Thoracic aorta (tissue), 2 donors: ENCODE measurements around the gene TMED10. TPM values are rescaled to one million over a fixed set of nuclear protein-coding genes. Genes with fewer than 3 reads are reported as not detected.
A peak's percentile ranks its signal among the peaks of the same experiment; 100 is the strongest.

Source experiments
- ATAC-seq: fragments of 150-250 bp; one replicate; pipeline ENCODE4 v1.8.0; 2017; ENCODE audit warnings: low read depth; ENCODE audit not compliant: insufficient number of reproducible peaks, low FRiP score
- DNase-seq: peaks from one replicate; pipeline ENCODE4 v3.0.0-alpha.2; 2020; ENCODE audit warnings: low spot score
- H3K27ac ChIP-seq, 2 donors: fragments of 200-600 bp; sonication (generic); 1 replicate in 1 of 2; 2 replicates in 1 of 2; pipeline ENCODE4 v1.5.1; 2016; ENCODE audit warnings: mild to moderate bottlenecking in 2 of 2, moderate library complexity in 2 of 2
- H3K27me3 ChIP-seq: fragments of 200-600 bp; sonication (generic); replicated peaks from 2 replicates; pipeline ENCODE4 v1.6.0; 2016; ENCODE audit warnings: mild to moderate bottlenecking; ENCODE audit not compliant: insufficient read depth
- H3K36me3 ChIP-seq: fragments of 200-600 bp; sonication (generic); one replicate; pipeline ENCODE4 v1.5.1; 2016
- H3K4me1 ChIP-seq, 2 donors: fragments of 200-600 bp; sonication (generic); 1 replicate in 1 of 2; 2 replicates in 1 of 2; pipeline versions ENCODE4 v1.5.1 to v1.6.0; 2016; ENCODE audit warnings: low read depth in 2 of 2, mild to moderate bottlenecking in 1 of 2; ENCODE audit not compliant: control insufficient read depth in 1 of 2
- H3K4me3 ChIP-seq: fragments of 200-600 bp; sonication (generic); 2 replicates; pipeline ENCODE4 v1.5.1; 2016; ENCODE audit warnings: mild to moderate bottlenecking
- H3K9me3 ChIP-seq: fragments of 200-600 bp; sonication (generic); 2 replicates; pipeline ENCODE4 v1.5.1; 2016
- CTCF ChIP-seq: fragments of 200-600 bp; sonication (generic); IDR thresholded peaks from one replicate; pipeline ENCODE4 v1.5.1; 2019; ENCODE audit warnings: antibody characterized with exemption
- total RNA-seq, 2 donors: library from RNA; depleted of rRNA; stranded (reverse); fragments of >200 nt; gene quantifications; one replicate each; pipeline versions ENCODE4 v1.1.0 to v1.2.3, GENCODE V29; 2016

TMED10 gene
- total RNA-seq, 2 donors from 2014 or later, result 258 to 342 TPM

GRCh38 chr14:75147423-75148071 is 28.9 kb downstream of the TMED10 start:
- Histone ChIP-seq H3K36me3 (peaks cover 11% of the 10 kb centered on the region), H3K4me1 (peaks cover 13 to 46% of the 10 kb centered on the region in 2 donors), H3K27ac (peak overlapping the region; percentile 85 to 87), H3K27me3 (no peaks in the 10 kb centered on the region), H3K9me3 (no peaks in the 10 kb centered on the region), H3K4me3 (peak overlapping the region; percentile 40)
- ATAC-seq (peak; percentile 64), DNase-seq (no peak)
- peak; percentile 39 for TF ChIP-seq CTCF

- Histone ChIP-seq H3K36me3 (no peaks in the 10 kb centered on the region), H3K4me3 (no peak overlapping the region), H3K27ac (peak overlapping the region; percentile 28 to 85), H3K4me1 (peaks cover 13 to 60% of the 10 kb centered on the region in 2 donors), H3K27me3 (no peaks in the 10 kb centered on the region), H3K9me3 (no peaks in the 10 kb centered on the region)
- DNase-seq (no peak), ATAC-seq (no peak)
- no peak for TF ChIP-seq CTCF
Observed at GRCh38 chr14:75144944-75145343, 31.5 kb downstream of the TMED10 start.

- peaks cover 16 to 62% of the 10 kb centered on the region in 2 donors for H3K4me1 ChIP-seq
- no peaks in the 10 kb centered on the region for H3K27me3 ChIP-seq
- H3K4me3 ChIP-seq, result no peak overlapping the region
- peak overlapping the region; percentile 28 to 35 for H3K27ac ChIP-seq
- TF ChIP-seq CTCF, result no peak
- H3K36me3 ChIP-seq, result no peaks in the 10 kb centered on the region
- H3K9me3 ChIP-seq, result no peaks in the 10 kb centered on the region
- no peak for DNase-seq
- ATAC-seq, result no peak
Observed at GRCh38 chr14:75143761-75144527, 32.5 kb downstream of the TMED10 start.

GRCh38 chr14:75142494-75142893 is 33.9 kb downstream of the TMED10 start:
- Histone ChIP-seq H3K4me1 (peaks cover 16 to 66% of the 10 kb centered on the region in 2 donors), H3K9me3 (no peaks in the 10 kb centered on the region), H3K4me3 (no peak overlapping the region), H3K27ac (peak overlapping the region; percentile 28 to 35), H3K27me3 (no peaks in the 10 kb centered on the region), H3K36me3 (no peaks in the 10 kb centered on the region)
- DNase-seq (no peak), ATAC-seq (no peak)
- no peak for TF ChIP-seq CTCF

GRCh38 chr14:75141967-75142366 is 34.4 kb downstream of the TMED10 start:
- DNase-seq (no peak), ATAC-seq (no peak)
- Histone ChIP-seq H3K9me3 (no peaks in the 10 kb centered on the region), H3K27me3 (no peaks in the 10 kb centered on the region), H3K27ac (peak overlapping the region in 1 of 2 donors; percentile 15), H3K4me3 (no peak overlapping the region), H3K4me1 (peaks cover 13 to 60% of the 10 kb centered on the region in 2 donors), H3K36me3 (no peaks in the 10 kb centered on the region)
- no peak for TF ChIP-seq CTCF
